DND-41 (cell line): ENCODE measurements around the gene PLPPR1.

Experiments used
- CTCF ChIP-seq: IDR thresholded peaks from 2 replicates; pipeline ENCODE4 v1.5.1; 2012; ENCODE audit warnings: borderline replicate concordance, low read length, moderate library complexity, mild to moderate bottlenecking; ENCODE audit not compliant: poor library complexity, severe bottlenecking; ENCODE audit errors: extremely low read depth
- EZH2 ChIP-seq: IDR thresholded peaks from 3 replicates; pipeline ENCODE4 v1.6.1; 2012; ENCODE audit warnings: borderline replicate concordance, low read depth, mild to moderate bottlenecking, moderate library complexity, low read length, inconsistent platforms; ENCODE audit not compliant: severe bottlenecking

GRCh38 chr9:101226803-101227202 is 198.3 kb downstream of the PLPPR1 start:
- no peak for TF ChIP-seq CTCF
- no peak for TF ChIP-seq EZH2
